NCI-H510A treated with DMSO at 0.1 percent for 48 hours (cell line): Measurements from ENCODE around the gene RHOH.

ENCODE experiments used
- DNase-seq: peaks from one replicate; lab custom pipeline; 2025; lab: John Stamatoyannopoulos, UW

RHOH gene

DNA sequence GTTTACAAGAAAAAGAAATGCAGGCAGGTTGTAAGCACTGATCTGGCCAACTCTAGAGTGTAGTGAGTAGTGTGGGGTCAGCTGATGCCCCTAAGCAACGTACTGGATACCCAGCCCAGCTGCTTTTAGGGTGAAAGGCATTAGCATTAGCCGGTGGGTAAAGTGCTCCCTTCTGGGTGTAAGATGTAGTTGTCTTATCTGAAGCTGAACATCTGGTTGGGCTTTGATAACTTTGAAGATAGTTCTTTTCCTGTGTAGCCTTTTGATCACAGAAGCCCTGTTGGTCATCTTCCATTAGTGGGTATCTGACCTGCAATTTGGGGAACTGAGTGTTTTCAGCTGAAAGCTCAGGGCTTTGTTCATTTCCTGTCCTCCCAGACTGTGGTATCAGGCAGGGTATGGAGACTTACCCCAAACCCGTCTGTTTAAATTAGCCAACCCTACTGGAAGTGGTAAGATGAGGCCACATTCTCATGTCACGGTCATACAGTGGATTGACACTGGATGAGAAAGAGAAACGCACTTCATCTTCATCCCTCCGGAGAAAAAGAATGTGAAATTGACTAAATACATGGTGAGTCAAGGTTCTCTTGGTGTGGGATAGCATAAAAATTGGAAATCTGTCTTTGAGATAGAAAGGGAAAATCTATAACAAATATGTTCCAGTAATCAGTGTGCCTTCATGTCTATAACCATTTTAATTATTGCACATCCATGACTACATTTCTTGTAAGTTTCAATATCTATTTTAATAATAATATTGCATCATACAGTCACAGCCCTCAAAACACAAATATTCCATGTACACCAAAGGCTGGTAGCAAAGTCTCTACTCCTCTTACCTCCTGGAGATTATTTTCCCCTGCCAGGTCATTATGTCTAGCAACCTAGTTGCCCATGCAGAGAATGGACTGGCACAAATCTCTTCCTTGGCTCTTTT, 8.7 kb downstream of the RHOH start:
- no peak for DNase-seq

- no peak for DNase-seq
Measured at GRCh38 chr4:40206426-40206825, 9.6 kb downstream of the RHOH start.

DNA sequence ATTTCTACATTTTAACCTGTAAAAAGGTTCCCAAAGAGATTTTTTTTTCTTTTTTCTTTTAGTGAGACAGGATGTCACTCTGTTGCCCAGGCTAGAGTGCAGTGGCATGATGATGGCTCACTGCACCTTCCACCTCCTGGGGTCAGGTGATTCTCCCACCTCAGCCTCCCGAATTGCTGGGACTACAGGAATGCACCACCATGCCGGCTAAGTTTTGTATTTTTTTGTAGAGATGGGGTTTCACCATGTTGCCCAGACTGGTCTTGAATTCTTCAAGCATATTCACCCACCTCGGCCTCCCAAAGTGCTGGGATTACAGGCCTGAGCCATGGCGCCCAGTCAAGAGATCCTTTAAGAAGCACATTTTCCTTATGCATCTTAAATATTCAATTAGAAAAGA, 12.6 kb downstream of the RHOH start:
- no peak for DNase-seq

DNA sequence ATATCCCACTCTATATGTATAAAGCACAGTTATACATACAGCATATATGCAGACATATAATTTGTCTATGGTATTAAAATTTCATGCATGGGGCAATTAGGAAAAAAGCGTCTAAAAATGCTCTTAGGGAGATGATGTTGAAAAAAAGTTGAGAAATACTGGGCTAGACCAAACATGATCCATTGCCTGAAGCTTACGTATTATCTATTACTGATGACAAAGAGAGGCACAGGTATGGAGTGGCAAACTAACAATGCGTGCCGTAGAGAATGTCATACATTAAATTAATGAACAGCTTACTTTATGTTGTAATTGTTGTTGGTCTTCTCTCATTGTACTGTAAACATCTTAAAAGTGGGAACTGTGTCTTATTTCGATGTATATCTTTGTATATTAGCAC, 13.9 kb downstream of the RHOH start:
- no peak for DNase-seq

- no peak for DNase-seq
Measured at GRCh38 chr4:40211224-40212185, 14.7 kb downstream of the RHOH start.

DNA sequence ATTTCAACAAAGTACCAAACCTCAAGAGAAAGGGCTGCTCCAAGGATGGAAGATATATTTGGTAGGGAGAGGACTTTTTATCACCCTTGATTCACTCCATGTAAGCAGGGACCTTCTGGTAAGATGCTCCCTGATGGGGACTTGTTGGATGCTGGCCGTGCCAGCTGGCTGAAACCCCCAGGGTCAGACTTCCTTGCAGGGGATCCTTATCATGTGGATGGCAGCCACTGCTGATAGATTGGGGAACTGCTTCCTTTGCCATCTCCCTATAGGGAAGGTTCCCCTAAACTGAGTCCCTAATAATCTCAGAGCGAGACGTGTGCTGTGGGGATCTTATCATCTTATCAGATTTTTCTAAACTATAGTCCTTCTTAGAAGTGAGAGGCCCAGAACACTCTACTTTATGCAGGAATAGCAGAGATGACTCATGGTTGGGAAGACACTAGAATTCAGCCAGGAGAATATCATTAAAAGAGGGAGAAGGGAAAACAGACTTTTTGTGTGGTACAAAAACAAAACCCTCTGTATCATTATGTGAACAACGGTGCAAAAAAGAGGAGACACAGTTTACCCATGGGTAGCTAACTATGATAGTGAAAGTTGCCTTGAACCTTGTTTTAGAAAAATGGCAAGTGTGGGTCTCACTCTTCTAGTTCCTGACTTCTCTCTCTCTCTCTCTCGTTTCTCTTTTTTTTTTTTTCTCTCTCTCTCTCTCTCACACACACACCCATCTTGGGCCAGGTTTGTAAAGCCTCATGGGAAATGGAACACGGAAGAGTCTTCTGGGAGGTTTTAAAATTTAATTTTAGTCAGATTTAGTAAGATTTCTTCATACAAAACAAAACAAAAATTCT, 16.1 kb downstream of the RHOH start:
- DNase-seq = no peak

- DNase-seq = no peak
Measured at GRCh38 chr4:40214038-40214437, 17.2 kb downstream of the RHOH start.

- DNase-seq = no peak
Measured at GRCh38 chr4:40214661-40215418, 18.0 kb downstream of the RHOH start.

DNA sequence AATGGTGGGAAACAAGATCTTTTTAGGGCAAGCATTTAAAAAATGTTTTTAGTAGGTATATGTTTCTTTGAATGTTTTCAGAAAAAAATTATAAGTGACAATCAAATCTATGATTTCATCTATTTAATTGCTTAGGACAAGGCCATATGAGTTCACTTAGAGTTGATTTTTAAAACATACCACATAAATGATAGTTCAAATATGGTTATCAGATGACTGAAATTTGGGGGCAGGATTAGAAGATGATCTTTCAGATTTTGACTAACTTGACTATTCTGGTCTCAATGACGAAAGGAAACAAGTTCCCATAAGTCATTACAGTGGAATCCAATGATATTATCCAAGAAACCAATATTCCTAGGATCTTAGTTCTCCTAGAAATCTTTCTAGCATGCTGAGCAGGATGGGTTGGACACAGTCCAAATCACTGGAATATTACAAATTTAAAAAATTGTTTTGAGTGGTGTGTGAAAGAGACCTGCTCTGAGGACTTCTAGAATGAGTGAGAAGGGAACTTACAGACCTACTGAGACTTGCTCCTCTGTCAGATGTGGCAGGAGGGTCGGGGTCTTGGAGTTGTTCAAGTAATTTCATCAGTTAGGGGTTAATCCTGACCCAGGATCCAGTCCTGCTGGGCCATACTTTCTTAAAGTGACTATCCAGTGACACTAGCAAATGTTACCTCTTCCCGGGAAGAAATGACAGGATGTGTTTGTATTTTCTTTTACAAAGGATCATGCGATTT, 20.0 kb downstream of the RHOH start:
- DNase-seq = no peak

DNA sequence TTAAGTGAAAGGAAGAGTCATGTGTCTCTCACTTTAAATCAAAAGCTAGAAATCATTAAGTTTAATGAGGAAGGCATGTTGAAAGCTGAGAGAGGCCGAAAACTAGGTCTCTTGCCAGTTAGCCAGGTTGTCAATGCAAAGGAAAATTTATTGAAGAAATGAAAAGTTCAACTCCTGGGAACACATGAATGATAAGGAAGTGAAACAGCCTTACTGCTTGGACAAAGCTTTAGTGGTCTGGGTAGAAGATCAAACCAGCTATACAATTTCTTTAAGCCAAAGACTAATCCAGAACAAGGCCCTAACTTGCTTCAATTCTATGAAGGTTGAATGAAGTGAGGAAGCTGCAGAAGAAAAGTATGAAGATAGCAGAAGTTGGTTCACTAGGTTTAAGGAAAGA, 24.9 kb downstream of the RHOH start:
- DNase-seq = no peak

GRCh38 chr4:40223343-40223742, 26.5 kb downstream of the RHOH start:
- DNase-seq = no peak

DNA sequence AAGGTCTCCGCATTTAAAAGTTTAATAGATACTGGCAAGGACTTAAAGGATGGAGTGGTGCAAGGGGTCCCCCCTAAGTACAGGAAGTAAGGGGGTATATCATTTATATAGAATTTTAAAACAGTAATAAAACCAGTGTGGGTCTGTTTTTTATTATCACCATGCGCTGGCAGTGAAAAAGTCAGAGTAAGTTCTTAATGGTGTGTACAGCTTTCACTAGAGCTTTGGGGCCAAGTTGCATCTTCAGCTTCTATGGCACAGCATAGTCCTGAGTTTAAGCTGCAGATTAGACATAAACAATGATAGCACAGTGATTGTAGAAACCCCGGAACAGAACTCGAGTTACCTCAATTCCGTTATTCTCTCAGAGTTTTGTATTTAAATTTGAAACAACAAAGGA, 27.6 kb downstream of the RHOH start:
- no peak for DNase-seq

GRCh38 chr4:40225497-40225896, 28.7 kb downstream of the RHOH start:
- no peak for DNase-seq

GRCh38 chr4:40227284-40227683, 30.5 kb downstream of the RHOH start:
- no peak for DNase-seq

DNA sequence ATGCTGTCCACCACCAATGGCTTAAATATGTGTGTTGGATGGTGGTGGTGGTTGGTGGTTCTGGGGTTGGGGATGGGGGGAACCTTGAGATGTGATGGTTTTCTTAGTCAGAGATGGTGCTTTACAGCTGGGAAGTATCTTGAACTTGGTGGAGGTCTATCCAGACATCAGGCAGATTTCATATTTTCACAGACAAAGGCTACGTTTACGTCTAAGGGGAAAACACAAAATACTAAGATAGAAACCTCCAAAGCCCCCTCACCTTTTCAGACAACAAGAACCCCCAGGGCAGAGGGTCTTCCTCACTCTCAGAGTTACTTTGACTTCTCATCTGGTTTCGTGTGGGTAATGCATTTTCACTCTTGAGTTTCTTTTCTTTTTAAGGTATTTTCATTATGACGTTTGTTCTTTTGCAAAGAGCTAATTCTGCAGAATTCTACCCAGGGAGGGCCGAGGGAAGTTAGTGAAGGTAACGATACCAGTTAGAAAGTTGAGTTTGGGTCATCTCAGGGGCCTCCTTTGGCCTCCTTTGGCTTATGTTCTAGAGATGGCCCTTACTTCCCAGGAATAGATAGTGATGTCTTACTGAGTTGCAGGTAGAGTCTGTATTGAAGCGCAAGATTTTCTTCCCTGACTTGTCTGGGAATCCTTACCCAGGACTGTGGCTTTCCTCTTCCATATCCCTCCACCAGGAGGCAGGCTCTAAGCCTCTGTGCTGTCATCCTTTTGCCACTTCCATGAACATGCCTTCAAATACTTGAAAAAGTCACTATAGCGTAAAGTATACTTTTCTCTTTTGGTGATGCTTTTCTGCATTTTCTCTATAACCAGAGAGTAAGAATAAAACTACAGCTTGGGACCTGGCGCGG, 31.9 kb downstream of the RHOH start:
- no peak for DNase-seq

DNA sequence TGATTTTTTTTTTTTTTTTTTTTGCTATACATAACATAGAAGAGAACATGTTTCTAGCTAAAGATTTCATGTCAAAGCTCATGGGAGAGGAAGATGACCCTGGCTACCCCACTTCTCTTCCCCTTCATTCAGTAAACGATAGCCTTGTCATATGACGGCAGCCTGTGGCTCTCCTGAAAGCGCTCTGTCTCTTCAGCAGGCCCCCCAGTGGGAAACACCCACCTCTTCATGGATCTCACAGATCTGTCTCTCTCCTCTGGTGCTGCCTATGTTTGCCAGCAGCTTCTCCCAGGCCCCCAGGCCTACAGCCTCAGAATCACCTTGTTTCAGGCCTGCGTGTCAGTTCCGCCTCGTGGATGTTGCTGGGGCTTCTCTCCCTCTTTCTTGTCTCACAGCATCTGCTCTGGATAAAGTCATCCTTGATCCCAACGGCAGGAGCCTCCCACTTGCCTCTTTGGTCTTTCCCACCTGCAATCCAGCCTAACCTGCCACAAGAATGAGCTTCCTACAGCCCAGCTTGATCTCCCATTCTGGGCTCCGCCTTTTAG, 34.6 kb downstream of the RHOH start:
- DNase-seq = no peak

- no peak for DNase-seq
Measured at GRCh38 chr4:40232610-40233009, 35.8 kb downstream of the RHOH start.

- no peak for DNase-seq
Measured at GRCh38 chr4:40233227-40233626, 36.4 kb downstream of the RHOH start.

- DNase-seq = no peak
Measured at GRCh38 chr4:40234519-40235039, 37.7 kb downstream of the RHOH start.
